ENCODE results near the gene POLR2H.
A peak's percentile ranks its signal among the peaks of the same experiment; 100 is the strongest.

The POLR2H gene

DNA sequence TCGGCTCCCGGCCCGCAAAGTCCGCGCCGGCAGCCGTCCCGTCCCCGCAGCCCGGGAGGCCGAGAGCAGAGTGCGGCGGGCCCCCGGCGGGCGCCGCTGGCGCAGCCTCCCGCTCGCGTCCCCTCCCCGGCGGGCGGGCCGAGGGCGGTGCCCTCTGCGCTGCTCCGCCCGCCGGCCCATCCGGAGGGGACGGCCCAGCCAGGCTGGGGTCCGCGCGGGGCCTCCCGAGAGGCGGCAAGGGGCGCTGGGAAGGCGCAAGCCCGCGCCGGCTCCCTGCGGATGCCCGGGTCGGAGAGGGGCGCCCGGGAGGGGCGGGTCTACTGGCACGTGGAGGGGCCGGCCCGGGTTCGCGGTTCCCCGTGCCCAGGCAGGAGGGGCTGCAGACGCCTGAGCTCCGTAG lies at the start of gene POLR2H, which contains the start of gene CLCN2:
Gene POLR2H, plus strand, starts transcription at position 179 of the 400 bp plus-strand sequence. CDS start 1,783 bp downstream, outside the sequence.
Gene CLCN2, minus strand, starts transcription at position 74 of the 400 bp plus-strand sequence. CDS start 126 bp downstream, outside the sequence.
- DNase-seq = peak; percentile 75

DNA sequence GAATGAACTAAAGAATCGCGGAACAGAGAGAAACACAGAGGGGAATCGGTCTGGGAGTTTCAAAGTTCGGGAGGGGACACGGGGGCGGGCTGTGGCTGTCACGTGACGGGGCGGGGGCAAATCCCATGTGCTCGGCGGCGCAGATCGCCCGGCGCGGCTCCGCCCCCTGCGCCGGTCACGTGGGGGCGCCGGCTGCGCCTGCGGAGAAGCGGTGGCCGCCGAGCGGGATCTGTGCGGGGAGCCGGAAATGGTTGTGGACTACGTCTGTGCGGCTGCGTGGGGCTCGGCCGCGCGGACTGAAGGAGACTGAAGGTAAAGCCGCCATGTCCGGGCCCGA lies 47.2 kb upstream of the POLR2H start, which contains the start of gene EIF4G1:
Gene EIF4G1, plus strand, starts transcription at position 244 of the 337 bp plus-strand sequence. CDS start 1,191 bp downstream, outside the sequence.
- peak; percentile 94 for DNase-seq

DNA sequence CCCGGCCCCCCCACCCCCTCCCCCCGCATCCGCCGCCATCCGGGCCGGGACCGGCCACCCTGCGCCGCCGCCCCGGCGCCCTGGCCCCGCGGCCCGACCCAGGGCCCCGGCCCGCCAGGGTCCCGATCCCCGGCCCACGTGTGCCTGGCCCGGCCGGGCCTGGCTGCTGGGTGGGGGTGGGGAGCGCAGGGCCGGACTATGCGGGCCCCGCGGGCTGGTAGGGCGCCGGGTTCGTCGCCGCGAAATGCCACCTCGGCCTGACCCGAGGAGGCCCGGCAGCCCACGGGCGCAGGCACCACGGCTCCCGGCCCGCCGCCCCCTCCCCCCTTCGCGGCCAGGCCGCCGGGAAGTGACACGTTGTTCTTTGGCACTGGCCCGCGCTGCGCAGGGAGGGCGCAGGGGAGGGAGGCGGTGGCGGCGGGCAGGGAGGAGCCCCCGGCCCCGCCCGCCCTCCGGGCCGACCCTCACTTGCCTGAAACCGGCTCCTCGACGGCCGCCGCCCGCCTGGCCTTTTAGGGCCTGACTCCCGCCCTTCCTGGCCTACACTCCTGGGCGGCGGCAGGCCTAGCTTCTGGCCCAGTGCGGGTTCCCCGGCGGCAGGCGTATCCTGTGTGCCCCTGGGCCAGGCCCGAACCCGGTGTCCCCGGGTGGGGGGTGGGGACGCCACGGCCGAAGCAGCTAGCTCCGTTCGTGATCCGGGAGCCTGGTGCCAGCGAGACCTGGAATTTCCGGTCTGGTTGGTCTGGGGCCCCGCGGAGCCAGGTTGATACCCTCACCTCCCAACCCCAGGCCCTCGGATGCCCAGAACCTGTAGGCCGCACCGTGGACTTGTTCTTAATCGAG lies 46.6 kb upstream of the POLR2H start:
- peak; percentile 76 for DNase-seq

DNA sequence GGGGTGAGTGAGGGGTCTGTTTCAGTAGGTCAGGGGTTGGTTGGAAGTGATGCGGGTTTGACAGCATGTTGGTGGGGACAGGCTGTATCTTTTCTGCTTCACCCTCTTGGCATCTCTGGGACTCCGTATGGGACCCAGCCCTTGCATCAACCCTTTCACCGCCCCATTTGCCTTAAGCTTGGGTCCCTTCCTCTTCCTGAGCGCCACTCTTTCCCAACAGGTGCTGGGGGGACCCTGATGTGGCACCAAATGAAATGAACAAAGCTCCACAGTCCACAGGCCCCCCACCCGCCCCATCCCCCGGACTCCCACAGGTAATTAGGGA lies 46.0 kb upstream of the POLR2H start:
- no peak for DNase-seq

DNA sequence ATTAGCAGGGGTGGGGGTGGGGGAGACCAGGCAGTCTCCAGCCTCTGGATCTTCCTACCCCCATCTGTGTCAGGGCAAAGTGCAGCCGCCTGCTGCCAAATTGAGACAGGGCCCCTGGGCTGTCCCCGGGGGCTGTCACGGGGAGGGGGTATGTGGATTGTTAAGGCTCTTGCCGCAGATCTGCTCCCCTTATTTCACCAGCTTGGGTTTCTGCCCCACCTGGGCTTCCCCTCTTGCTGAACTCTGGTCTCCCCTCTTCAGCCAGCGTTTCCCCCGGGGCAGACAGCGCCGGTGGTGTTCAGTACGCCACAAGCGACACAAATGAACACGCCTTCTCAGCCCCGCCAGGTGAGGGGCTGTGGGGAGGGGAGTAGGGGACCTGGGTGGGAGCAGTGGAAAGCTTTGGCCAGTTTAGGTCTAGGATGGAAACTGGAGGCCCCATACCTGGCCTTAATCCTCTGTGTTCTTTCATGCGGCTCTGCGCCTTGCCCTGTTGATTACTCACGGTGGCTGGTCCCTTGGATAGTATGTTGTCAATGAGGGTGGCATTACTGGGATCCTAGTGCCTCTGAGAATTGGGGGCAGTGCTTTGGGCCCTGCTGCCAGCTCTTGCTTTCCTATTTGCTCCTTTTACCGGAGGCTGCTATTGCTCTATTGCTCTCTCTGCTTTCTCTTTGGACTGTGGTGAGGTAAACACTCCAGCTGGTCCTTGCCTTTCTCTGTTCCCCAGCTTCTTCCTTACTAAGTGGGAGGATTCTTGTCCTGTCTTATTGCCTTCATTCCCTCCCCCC lies 45.4 kb upstream of the POLR2H start:
- DNase-seq = no peak

DNA sequence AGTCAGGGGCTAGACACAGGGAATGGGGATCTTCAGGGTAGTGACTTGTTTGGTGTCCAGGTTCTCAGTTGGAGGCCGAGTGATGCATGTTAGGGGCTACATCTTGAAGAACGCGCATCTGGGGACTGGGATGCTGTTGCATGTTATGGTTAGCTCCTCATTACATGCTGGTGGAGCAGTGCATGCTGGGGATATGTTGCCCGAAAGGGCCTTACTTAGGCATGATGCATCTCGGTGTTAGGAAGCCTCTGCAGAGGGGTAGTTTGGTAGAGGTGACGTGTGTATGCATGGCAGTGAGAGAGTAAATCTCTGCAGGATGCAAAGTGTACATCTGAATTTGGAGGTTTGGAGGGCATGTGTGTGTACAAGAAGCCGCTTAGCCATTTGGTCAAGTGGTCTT lies 44.7 kb upstream of the POLR2H start:
- no peak for DNase-seq

DNA sequence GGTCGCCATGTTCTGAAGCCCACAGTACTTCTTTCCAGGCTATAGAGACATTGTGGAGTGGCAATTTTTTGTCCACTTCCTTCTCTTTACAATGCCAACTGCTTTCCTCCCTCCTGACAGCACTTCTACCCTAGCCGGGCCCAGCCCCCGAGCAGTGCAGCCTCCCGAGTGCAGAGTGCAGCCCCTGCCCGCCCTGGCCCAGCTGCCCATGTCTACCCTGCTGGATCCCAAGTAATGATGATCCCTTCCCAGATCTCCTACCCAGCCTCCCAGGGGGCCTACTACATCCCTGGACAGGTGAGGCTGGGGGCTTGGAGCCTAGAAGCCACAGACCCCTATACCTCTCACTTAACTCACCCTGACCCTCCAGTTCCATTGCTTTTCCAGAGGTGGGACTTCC lies 44.3 kb upstream of the POLR2H start:
- DNase-seq = no peak

DNA sequence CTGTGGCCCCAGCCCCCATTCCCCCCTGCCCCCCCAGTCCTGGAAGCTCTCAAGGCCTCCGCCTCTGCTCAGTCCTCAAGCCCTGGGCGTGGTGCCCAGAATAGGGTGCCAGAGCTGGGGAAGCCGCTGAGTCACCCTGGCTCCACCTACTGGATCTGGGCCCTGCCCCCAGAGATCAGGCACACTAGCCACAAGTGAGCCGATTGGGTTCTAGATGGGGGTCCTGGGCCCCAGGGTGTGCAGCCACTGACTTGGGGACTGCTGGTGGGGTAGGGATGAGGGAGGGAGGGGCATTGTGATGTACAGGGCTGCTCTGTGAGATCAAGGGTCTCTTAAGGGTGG lies 41.4 kb upstream of the POLR2H start:
- DNase-seq = peak; percentile 77

DNA sequence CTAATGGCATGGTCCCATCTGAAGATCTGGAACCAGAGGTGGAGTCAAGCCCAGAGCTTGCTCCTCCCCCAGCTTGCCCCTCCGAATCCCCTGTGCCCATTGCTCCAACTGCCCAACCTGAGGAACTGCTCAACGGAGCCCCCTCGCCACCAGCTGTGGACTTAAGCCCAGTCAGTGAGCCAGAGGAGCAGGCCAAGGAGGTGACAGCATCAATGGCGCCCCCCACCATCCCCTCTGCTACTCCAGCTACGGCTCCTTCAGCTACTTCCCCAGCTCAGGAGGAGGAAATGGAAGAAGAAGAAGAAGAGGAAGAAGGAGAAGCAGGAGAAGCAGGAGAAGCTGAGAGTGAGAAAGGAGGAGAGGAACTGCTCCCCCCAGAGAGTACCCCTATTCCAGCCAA lies 39.8 kb upstream of the POLR2H start:
- no peak for DNase-seq

DNA sequence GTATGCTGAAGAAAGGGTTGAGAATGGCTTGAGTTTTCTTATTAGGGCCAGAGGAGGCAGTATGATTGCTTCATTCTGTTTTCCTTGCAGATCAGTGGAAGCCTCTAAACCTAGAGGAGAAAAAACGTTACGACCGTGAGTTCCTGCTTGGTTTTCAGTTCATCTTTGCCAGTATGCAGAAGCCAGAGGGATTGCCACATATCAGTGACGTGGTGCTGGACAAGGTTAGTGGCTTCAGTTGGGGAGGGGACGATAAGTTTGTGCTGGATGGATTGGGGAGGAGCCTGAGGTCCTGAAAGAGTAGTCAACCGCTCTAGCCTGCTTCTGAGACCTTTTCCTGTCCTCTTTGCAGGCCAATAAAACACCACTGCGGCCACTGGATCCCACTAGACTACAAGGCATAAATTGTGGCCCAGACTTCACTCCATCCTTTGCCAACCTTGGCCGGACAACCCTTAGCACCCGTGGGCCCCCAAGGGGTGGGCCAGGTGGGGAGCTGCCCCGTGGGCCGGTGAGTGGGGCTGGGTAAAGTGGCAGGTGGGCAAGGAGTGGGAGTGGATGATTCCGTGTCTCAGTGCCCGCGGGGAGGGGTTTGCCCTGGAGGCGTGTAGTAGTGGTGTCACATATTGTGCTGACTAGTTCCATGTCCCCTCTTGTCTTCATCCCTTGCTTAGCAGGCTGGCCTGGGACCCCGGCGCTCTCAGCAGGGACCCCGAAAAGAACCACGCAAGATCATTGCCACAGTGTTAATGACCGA lies 38.6 kb upstream of the POLR2H start:
- no peak for DNase-seq

DNA sequence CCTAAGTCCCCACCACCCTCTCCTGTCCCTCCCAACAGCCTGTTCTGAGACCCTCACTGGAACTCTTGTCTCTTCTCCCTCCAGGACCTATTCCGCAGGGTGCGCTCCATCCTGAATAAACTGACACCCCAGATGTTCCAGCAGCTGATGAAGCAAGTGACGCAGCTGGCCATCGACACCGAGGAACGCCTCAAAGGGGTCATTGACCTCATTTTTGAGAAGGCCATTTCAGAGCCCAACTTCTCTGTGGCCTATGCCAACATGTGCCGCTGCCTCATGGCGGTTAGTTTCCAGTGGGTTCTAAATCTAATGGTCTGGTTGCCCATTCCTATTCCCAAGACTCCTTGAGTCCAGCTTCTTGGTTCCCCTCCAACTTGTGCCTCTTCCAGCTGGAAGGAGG lies 37.8 kb upstream of the POLR2H start:
- DNase-seq = no peak

DNA sequence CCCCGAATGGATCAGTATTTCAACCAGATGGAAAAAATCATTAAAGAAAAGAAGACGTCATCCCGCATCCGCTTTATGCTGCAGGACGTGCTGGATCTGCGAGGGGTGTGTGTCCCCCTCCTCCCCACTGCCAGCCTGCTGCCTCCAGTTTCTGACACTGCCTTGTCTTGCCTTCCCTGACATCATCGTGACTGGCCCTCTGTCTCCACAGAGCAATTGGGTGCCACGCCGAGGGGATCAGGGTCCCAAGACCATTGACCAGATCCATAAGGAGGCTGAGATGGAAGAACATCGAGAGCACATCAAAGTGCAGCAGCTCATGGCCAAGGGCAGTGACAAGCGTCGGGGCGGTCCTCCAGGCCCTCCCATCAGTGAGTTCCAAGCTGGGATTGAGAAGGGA lies 36.2 kb upstream of the POLR2H start:
- DNase-seq = no peak

DNA sequence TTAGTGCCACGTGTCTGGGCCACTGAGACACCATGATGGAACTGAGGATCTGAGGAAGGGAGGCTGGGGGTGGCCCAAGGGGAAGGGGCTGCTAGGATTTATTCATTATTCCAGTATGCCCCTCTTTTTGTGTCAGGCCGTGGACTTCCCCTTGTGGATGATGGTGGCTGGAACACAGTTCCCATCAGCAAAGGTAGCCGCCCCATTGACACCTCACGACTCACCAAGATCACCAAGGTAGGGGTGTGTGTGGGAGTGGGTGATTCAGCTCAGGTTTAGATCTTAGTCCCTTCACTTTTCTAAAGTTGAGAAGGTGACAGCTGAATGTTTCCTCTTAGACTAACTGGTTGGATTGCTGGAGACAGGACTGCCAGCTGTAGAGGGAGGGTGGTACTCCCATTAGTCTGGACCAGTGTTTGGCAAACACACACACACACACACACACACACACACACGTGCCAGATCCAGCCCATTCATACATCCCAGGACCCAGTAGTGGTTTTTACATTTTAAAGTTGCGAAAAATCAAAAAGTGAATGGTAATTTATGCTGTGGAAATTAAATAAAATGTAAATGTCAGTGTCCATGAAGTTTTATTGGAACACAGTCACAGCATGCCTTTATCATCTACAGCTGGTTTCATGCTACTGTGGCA lies 35.7 kb upstream of the POLR2H start:
- no peak for DNase-seq

DNA sequence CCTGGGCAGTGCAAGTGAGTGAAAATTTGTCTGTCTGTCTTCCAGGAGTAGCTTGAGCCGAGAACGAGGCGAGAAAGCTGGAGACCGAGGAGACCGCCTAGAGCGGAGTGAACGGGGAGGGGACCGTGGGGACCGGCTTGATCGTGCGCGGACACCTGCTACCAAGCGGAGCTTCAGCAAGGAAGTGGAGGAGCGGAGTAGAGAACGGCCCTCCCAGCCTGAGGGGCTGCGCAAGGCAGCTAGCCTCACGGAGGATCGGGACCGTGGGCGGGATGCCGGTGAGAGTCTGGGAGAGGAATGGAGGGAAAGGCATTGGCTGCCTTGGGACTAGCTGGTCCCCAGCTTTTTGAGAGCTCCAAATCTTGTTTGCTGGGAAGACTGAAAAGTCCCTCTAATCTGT lies 34.3 kb upstream of the POLR2H start:
- DNase-seq = no peak

DNA sequence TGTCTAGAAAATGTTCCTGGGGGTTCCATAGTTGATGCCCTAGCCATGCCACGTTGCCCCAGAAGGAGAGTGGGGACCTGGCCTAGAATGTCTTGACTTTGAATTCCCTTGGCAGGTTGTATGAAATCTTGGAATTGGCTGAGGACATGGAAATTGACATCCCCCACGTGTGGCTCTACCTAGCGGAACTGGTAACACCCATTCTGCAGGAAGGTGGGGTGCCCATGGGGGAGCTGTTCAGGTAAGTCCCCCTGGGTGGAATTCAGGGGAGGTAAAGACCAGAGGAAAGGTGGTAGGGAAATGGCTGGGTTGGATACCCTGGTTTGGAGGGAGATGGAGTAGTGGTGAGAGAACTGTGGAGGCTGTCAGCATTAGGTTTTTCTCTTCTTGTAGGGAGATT lies 33.0 kb upstream of the POLR2H start:
- no peak for DNase-seq

DNA sequence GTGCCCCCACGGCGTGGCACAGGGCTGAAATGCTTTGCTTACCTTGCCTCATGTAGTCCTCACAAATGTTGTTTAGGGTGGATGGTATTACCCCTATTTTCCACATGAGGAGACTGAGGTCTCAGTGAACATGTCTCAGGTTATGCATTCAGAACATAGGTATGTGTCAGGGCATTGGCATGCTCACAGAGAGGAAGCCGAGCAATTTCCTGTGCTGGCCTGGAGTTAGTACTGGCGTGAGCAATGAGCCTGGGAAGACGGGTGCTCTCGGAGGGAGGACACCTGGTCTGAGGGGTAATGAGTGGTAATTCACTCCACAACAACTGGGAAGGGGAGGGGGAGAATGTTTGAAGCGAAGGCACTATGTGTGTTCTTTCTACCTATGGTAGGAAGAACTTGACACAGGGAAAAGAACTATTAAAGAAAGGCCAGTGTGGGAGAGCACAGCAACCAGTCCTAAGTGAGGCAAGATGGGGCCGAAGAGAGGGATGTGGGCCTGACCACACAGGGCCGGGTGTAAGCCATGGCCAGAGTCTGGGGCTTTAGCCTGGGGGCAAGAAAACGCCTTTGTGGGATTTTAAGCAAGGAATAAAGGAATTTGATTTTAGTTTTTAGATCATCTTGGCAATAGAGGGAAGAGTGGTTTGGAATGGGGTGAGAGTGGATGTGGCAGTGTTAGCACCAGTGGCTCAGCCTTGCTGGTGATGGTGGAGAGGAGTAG lies 29.0 kb upstream of the POLR2H start:
- DNase-seq = no peak

DNA sequence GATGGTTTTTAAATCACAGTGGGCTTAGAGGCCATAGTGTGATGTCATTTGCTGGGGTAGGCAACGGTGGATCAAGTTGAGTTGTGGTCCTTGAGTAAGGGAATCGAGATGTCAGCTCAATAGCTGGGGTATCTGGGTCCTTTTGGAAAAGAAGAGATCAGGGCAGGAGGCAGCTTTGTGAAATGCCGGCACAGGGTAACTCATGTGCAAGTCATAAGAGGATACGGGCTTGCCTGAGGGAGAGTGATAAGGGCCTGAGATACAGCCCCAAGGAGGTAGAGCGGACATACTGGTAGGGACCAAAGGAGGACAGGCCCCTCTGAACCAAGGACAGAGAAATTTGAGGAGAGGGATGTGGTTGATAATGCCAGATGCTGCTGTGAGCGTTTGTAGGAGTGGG lies 28.3 kb upstream of the POLR2H start:
- DNase-seq = no peak

DNA sequence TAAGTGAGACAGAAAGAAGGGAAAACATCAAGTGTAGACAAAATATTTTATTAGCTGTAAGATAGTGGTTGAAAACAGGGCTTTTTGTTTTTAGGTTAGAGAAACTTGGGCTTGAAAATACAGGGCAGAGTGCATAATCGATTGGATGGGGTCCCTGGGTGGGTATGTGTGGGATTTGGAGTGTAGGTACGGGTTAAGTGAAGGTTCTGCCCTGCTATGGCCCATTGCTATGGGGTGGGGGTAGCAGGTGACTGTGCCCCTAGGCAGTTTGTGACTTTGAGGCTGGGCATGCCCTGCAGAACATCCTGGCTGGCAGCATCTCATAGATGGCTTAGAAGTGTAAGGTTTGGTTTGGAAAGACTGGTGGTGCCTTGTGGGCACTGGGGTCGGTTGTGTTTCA lies 27.8 kb upstream of the POLR2H start:
- no peak for DNase-seq

DNA sequence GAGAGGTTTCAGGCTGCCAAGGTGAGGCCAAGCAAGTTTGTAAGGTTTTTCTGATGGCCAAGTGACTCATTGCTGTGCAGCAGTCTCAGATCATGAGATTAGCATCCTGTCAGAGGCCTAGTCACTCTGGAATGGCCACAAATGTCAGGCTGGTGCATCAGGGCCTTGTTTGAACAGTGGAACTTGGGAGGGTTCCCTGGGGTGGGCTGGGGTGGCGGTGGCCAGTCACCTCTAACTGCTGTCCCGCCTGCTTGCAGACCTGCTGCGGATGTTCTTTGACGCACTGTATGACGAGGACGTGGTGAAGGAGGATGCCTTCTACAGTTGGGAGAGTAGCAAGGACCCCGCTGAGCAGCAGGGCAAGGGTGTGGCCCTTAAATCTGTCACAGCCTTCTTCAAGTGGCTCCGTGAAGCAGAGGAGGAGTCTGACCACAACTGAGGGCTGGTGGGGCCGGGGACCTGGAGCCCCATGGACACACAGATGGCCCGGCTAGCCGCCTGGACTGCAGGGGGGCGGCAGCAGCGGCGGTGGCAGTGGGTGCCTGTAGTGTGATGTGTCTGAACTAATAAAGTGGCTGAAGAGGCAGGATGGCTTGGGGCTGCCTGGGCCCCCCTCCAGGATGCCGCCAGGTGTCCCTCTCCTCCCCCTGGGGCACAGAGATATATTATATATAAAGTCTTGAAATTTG lies 26.9 kb upstream of the POLR2H start:
- DNase-seq = peak; percentile 57

DNA sequence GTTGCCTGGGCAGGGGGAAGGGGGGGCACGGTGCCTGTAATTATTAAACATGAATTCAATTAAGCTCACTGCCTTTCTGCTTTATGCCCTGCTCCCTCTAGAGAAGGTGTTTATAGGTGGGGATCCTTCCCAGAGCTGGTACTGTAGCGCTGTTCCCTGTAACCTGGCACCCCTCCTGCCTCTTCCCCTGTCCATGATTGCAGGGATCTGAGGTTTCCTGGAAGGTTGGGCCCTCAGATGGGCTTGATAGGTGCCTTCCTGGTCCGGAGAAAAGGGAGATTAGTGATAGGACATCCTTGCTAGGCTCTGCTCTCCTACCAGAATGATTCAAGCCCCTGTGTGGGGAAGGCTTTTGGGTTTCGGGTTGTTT lies 26.2 kb upstream of the POLR2H start:
- DNase-seq = peak; percentile 72

DNA sequence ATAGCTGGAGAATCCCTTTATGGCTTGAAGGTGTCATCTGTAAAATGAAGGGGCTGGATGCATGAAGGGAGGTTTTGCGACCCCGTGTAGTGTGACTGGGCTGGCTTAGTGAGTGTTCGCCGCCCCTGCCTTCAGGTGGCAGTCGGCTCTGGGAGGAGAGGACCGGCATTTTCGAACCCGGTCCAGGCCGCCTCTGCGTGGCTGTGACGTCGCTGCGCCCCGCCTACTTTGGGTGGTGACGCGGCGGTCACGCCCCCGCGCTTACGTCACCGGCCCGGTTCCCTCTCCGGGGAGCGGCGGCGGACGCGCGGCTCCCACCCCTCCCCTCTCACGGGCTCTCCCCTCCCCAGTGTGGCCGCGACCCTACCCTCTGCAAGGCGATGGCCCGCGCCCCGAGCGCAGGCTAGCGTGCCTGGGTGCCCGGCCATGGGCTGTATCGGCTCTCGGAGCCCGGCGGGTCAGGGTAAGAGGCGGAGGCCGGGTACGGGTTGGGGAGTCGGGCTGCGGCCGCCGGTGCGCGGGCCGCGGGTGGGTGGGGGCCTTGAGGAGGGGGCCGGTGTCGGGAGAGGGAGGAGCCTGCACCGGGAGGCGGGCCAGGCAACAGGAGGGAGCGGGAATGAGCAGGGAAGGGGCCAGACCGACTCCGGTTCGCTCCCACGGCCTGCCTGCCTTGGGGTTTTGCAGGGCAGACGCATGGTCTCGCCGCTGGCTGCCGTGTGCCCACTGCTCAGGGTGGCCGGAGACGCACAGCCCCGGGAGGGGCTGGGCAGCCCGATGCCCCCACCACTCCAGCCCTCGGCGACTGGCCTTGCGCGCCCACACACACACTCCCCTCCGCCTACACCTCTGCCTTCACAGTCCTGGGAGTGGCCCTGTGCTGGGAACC lies 25.6 kb upstream of the POLR2H start:
- peak; percentile 87 for DNase-seq

All from DMS53 (cell line).